Germinal center (tissue), 1 donor: ENCODE data around the gene ADAR.

ENCODE experiments used
- DNase-seq: peaks from one replicate; pipeline ENCODE4 v3.0.0; 2012; ENCODE audit warnings: mixed read lengths, low spot score

Gene ADAR

DNA sequence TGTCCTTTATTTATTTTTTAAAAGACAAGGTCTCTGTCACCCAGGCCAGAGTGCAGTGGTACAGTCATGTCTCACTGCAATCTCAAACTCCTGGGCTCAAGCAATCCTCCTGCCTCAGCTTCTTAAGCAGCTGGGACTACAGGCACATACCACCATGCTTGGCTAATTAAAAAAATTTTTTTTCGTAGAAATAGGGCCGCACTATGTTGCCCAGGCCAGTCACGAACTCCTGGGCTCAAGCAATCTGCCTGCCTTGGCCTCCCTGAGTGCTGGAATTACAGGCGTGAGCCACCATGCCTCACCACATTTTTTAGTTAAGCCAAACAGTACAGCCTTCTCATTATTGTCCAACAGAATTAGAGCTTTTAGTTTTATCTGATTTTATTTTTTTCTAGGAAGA is 7.4 kb upstream of the ADAR start:
- DNase-seq, result no peak

GRCh38 chr1:154614901-154615300 is 6.9 kb upstream of the ADAR start:
- DNase-seq, result no peak

GRCh38 chr1:154614247-154614646 is 6.3 kb upstream of the ADAR start:
- no peak for DNase-seq

DNA sequence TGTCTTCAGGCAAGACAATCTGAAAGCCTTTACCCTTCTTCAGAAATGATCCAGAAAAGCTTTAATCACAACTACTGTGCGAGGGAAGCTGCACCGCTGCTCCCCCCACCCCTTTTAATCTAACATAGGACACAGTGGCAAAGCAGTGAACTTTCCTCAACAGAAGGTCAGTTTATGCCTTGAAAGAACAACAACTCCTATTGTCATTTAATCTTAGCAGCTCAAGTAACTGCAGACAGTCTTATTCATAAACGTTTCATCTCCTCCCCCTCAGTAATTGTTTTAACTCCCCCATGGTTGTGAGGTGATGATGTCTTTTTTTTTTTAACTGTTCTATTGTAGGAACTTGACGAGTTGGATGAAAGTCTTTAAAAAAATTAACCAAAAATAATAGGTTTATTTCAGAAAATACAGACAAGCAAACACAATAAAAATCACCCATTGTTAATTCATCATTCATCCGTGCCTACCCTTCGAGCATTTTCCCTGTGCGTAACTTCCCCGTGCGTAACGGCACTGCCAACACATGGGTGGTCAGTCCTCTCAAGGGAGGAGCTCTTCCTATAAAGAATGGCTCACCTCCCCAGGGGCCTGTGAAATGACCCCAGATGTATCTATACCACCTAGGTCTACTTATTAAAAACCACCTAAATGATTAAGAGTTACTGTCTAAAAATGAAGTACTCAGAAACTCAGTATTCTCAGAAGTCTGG is 3.3 kb upstream of the ADAR start:
- no peak for DNase-seq

DNA sequence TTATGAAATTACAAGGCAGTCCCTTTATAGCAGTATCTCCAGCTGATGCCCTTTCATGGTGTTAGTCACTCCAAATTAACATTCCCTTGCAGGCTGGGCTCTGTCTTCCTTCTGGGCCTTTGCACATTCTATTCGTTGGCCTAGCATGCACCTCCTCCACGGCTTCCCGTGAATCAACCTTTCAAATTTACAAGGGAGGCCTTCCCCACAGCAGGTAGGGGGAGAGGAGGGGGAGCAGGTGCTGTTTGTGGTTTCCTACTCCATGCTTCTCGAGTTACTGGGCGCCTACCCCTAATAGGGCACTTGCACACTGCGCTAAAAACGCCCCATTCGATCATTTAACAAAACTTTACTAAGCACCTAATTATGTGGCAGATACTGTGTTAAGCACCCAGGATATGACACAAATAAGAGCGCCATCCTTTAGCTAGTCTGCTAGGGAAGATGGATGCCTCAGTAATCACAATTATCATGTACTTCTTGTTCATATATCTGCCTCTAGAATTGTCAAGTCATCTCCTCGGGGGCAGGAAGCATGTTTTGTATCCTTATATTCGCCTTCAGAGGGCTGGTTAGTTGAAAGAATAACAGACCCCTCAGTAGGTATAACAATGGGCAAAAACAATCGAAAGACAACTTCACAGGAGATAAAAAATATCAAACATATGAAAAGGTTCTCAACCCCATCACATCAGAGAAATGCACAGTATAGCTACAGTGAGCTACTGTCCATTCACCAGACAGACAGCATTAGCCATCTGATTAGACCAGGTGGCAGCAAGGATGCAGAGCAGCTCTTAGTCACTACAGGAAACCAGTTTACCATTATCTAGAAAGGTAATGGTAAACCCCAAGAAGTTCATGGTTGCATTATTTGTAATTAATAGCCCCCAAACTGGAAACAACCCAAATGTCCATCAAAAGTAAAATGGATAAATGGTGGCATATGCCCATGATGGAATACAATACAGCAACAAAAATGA is 1.7 kb upstream of the ADAR start:
- no peak for DNase-seq

DNA sequence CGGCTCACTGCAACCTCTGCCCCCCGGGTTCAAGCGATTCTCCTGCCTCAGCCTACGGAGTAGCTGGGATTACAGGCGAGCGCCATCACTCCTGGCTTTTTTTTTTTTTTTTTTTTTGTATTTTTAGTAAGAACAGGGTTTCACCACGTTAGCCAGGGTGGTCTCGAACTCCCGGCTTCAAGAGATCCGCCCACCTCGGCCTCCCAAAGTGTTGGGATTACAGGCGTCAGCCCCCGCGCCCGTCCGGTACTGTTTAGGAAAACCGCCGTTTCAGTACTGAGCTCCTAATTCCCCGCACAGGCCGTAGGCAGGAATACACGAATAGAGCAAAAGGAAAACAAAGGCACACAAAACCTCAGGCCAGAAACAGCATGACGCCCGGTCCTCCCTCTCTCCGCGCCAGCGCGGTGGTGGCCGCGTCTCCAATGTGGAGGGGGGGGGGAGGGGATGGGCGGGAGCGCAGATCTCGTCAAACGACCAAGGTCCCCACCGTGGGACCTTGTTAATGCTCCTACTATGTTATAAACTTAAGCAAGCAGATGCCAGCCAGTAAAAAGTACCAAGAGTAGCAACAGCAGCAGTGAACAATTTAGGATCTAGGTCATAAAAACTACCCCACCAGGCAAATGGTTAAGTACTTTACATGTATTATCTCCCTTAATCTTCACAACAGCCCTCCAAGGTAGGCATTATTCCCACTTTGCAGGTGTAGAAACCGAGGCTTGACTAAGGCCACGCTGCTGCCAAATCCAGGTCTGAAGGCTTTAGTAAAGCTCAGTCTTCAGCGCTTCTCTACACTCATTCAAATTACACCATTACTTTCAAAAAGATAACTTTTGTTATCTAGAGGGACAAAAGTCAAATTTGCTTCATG is 648 bp upstream of the ADAR start:
- no peak for DNase-seq

DNA sequence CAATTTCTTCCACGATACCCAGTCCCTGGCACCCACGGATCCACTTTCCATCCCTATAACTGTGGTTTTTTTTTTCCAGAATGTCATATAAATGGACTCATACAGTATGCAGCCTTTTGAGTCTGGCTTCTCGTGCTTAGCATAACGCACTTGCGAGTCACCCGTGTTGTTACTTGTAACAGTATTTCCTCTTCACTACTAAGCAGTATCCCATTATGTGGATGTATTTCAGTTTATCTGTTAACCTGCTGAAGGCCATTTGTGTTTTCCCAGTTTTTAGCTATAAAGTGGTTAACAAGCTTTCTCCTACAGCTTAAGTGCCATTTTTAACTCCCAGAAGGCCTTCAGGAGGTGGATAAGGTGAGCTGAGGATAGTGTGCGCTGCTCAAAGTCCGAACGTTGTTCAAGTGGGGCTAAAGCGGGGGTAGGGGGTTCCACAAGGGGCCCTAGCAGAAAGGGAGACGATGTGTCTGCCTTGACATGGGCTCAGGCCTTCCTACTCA is 829 bp downstream of the ADAR start:
- DNase-seq, result no peak

DNA sequence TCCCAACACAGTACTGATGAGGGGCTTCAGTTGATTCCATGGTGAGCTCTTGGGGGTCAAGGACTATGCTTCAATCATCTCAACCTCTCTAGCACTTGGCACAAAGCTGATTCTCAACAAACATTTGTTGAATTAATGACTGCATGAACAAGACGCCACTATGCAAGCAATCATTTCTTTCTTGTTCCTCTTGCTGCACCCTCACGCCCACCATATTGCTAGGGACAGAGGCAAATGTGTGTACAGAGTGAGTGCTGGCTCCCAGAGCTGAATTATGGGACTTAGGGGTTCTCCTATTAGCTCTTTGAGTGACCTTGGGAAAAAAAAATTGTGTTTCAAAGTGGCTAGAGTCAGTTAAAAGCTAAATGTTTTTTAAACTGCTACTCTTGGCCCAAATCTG is 2.5 kb downstream of the ADAR start:
- DNase-seq, result no peak

- peak; percentile 30 for DNase-seq
Measured at GRCh38 chr1:154603317-154603716, 4.7 kb downstream of the ADAR start.

DNA sequence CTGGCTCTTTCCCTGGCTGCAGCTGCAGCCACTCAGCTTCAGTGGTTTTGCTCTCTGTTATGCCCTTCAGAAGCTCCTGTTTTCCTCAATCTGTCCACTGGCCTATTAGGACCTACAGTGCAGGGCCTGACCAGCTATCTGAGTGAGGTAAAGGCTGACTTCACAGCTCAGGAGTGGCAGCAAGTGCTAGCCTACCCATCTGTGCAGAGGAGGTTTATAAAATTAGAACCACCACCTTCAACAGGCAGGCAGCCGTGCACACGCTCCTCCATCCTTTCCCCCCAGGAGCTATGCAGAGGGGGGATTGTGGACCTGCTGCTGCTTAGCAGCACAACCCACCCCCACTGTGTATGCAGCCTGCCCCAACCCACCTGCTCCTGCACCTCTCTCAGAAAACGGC is 8.3 kb downstream of the ADAR start:
- no peak for DNase-seq

DNA sequence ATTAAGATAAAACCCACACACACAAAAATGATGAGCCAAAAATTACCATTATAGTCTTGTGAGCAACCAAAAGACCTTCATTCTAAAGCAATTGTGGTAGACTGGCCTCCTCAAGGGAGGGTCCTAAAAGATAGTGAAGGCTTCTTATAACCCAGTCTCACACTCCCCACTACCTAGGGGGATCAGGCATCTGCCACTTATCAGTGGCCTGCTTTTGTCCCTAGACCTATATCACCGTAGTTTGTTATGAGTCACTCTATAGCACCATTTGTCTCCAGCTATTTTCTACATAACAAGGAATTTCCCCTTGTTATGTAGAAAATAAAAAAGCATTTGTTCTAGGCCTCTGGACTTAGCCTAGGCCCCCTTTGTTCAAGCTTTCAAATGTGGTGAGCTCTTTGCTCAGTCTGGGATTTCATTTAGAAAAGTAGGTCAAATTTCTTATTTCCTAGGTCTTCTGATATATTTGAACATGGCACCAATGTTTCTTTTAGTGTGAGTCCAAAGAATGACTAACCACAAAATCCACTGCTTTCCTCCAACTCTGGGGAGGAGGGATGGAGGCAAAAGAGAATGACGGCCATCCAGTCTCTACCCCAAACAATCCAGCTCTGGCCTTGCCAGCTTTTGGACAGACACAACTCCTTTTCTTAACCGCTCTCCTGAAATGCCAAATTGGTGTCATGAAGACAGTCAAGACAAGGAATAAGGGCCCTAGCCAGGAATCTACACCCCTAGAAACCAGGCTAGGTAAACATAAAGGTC is 8.9 kb downstream of the ADAR start:
- DNase-seq, result no peak

GRCh38 chr1:154595621-154596020 is 12.4 kb downstream of the ADAR start:
- DNase-seq, result no peak

DNA sequence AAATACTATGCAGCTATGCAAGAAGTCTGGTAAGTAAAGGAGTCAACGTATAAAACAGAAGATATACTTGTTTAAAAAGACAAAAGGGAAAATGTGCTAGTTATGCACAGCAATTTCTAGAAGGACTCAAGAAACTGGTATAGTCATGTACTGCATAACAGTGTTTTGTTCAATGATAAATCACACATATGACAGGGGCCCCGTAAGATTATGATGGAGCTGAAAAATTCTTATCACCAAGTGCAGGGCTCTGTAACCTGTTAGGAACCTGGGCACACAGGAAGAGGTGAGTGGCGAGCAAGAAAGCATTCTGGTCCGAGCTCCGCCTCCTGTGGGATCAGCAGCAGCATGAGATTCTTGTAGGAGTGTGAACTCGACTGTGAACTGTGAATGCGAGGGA is 13.2 kb downstream of the ADAR start:
- DNase-seq, result no peak

DNA sequence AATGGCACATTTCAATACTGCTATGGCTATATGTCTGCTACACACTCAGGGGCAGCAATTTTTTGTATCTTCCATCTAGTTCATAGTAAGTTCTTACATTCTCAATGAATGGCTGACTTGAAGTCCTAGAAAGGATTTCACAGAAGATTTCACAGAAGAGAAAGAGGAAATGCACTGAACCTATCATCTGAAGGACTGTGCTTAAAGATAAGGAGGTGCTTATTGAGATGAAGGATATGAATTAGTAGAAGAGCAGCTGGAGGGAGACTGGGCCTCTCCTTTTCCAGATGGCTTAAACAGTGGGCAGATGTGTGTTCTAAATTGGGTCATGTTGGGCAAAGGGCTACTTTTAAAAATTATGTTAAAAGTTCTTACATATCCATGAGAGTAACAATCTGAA is 14.6 kb downstream of the ADAR start:
- DNase-seq, result no peak

DNA sequence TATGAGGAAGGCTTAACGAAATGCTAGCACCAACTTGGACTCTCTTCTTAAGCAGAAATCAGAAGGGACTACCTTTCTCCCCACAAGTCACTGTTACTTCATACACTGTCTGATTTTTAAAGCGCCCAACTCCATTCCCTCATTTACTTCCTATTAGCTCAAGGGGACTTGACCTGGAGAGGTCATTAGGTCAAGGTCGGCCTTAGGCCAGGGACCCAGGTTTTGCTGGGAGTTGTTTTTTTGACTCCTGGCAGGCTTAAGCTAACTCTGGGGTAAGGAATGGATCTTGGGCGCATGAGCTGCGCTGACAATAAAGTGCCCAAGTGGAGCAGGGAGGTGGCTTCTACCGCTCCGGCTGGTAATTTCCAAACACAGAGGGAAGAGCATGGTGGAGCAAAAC is 16.8 kb downstream of the ADAR start:
- DNase-seq, result no peak

GRCh38 chr1:154590756-154591155 is 17.2 kb downstream of the ADAR start:
- DNase-seq, result no peak

DNA sequence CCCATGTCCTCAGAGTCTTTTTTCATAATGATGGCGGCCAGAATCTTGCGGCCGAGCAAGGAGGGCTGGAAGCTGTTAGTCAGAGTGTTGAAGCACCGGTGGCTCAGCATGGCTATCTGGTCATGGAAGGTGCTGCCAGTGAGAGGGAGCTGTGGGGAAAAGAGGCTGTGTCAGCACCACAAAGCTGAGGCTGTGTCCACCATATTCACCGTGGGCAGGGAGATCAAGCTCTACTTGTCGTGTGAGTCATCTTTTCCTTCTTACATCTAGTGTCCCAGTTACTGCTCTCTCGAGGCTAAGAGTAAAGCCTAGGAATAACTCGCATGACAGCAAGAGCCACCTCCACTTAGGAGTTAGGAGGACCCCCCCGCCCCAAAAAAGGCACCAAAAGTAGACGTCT is 18.2 kb downstream of the ADAR start:
- no peak for DNase-seq

- DNase-seq, result no peak
Measured at GRCh38 chr1:154586641-154587040, 21.3 kb downstream of the ADAR start.

DNA sequence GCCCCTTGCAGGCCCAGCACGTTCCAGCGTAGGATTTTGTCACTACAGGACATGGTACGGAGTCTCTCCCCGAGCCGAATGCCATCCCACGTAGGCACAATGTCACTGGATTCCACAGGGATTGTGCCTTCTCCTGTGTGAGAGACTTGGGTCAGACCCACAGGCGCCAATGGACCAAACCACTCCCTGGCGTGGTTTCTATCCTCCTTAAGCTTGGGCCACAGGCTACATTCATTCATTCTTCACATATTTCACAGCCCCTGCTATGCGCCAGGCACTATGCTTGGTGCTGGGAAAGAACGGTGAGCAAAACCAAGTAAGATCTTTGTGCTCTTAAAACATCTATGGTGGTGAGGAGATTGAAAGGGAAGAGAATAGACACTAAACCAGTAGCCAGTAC is 21.8 kb downstream of the ADAR start:
- no peak for DNase-seq

DNA sequence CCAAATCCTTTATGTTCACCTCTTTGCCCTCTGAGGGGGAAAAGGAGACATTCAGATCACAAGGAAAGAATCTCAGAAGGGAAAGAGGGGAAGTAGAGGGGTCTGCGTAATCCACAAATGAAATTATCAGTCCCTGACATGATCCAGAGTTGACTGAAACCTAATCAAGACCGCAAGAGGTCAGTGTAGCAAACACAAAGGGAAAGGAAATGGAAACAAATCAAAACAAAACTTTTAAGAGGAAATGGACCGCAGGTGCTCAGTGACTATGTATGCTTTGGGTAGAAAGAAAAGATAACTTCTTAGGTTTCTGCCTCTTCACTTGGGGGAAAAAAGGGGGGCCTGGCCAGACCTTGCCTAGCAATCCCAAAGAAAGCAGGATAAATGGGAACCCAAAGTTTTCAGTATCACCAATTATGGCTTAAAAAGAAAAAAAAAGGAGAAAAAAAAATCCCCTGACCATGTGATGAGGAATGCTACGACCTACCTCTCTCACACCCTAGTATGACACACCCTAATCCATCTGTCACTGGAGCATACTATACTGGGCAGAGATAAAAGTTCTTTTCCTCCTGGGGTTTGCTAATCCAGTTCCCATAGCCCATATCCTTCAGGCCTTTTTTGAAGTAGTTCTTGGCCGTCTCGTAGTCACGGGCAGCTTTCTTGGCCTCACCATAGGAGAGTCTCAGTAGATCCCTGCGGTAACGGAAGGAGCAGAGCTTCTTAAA is 23.6 kb downstream of the ADAR start:
- DNase-seq, result no peak

GRCh38 chr1:154583773-154584172 is 24.2 kb downstream of the ADAR start:
- DNase-seq, result no peak
